IMR-90 (cell line): ENCODE data around the gene CD209. TPM values are rescaled to one million over a fixed set of nuclear protein-coding genes. Genes with fewer than 3 reads are reported as not detected.

Experiments used
- ATAC-seq: fragments of 200-7000 bp; cut with Tn5 transposase; 2 replicates; pipeline ENCODE4 v1.9.1; 2020; ENCODE audit warnings: low read depth, mild to moderate bottlenecking, moderate library complexity
- BruUV-seq: library from RNA; stranded (reverse); fragments of 400-500 nt; replicated peaks from 2 replicates; lab custom pipeline; 2021; lab: Mats Ljungman, UMichigan
- CTCF ChIA-PET: fragments of 300-600 bp; formaldehyde crosslinking; extraction: SDS; loops from one replicate; lab custom pipeline; 2021; ENCODE audit warnings: antibody characterized with exemption; lab: Yijun Ruan, JAX
- POLR2A ChIA-PET: fragments of 300-600 bp; sonication (Branson Sonifier 250); formaldehyde crosslinking; loops from one replicate; lab custom pipeline; 2022; ENCODE audit warnings: antibody characterized with exemption; ENCODE audit not compliant: unreplicated experiment; lab: Charles Lee
- DNase-seq: peaks from one replicate; pipeline ENCODE4 v3.0.0; 2013
- H2AFZ ChIP-seq: replicated peaks from 2 replicates; pipeline ENCODE3; 2013; ENCODE audit warnings: low read length, mild to moderate bottlenecking; ENCODE audit not compliant: poor library complexity
- H2AK5ac ChIP-seq: 2 replicates; pipeline ENCODE4 v1.6.1; 2013; ENCODE audit warnings: low read depth, low read length, inconsistent platforms
- H2AK9ac ChIP-seq: replicated peaks from 2 replicates; pipeline ENCODE3; 2013; ENCODE audit warnings: mild to moderate bottlenecking, low read depth, low read length, moderate library complexity; ENCODE audit not compliant: poor library complexity
- H2BK120ac ChIP-seq: 2 replicates; pipeline ENCODE4 v1.6.1; 2013; ENCODE audit warnings: low read depth, low read length, inconsistent platforms
- H2BK15ac ChIP-seq: 3 replicates; pipeline ENCODE4 v1.6.1; 2013; ENCODE audit warnings: low read depth, low read length, inconsistent platforms
- H2BK20ac ChIP-seq: 2 replicates; pipeline ENCODE4 v1.6.1; 2013; ENCODE audit warnings: low read depth, mild to moderate bottlenecking, inconsistent platforms, low read length, moderate library complexity
- H2BK5ac ChIP-seq: 2 replicates; pipeline ENCODE4 v1.6.1; 2013; ENCODE audit warnings: mild to moderate bottlenecking, low read depth, low read length, inconsistent platforms; ENCODE audit not compliant: poor library complexity, severe bottlenecking
- H3K14ac ChIP-seq: replicated peaks from 2 replicates; pipeline ENCODE4 v1.6.1; 2013; ENCODE audit warnings: low read depth, low read length, inconsistent platforms
- H3K18ac ChIP-seq: 2 replicates; pipeline ENCODE4 v1.6.1; 2013; ENCODE audit warnings: low read depth, low read length, control low read depth
- H3K23ac ChIP-seq: 2 replicates; pipeline ENCODE4 v1.6.1; 2013; ENCODE audit warnings: low read depth, low read length, inconsistent platforms
- H3K27ac ChIP-seq: 2 replicates; pipeline ENCODE4 v1.5.1; 2013; ENCODE audit warnings: mild to moderate bottlenecking, control low read depth, low read length; ENCODE audit not compliant: insufficient read depth
- H3K27me3 ChIP-seq: 2 replicates; pipeline ENCODE4 v1.6.1; 2013; ENCODE audit warnings: low read length; ENCODE audit not compliant: control insufficient read depth, insufficient read depth
- H3K36me3 ChIP-seq: 2 replicates; pipeline ENCODE4 v1.6.1; 2013; ENCODE audit warnings: low read length, mixed read lengths; ENCODE audit not compliant: control insufficient read depth, insufficient read depth
- H3K4ac ChIP-seq: 2 replicates; pipeline ENCODE4 v1.6.1; 2013; ENCODE audit warnings: low read depth, low read length, inconsistent platforms
- H3K4me1 ChIP-seq: 2 replicates; pipeline ENCODE4 v1.6.1; 2013; ENCODE audit warnings: low read length, mixed read lengths; ENCODE audit not compliant: control insufficient read depth, insufficient read depth
- H3K4me2 ChIP-seq: 2 replicates; pipeline ENCODE4 v1.6.1; 2013; ENCODE audit warnings: low read depth, mild to moderate bottlenecking, control low read depth, low read length, moderate library complexity
- H3K4me3 ChIP-seq: 2 replicates; pipeline ENCODE4 v1.5.1; 2013; ENCODE audit warnings: low read depth, mild to moderate bottlenecking, control low read depth, low read length, moderate library complexity; ENCODE audit not compliant: insufficient read depth
- H3K56ac ChIP-seq: 2 replicates; pipeline ENCODE4 v1.6.1; 2013; ENCODE audit warnings: low read length, inconsistent platforms; ENCODE audit not compliant: insufficient read depth; ENCODE audit errors: extremely low read depth
- H3K79me1 ChIP-seq, 2 experiments: 2 replicates each; pipeline ENCODE4 v1.6.1; 2013; ENCODE audit warnings: low read length in 2 of 2, inconsistent platforms in 1 of 2, low read depth in 1 of 2
- H3K9ac ChIP-seq: 2 replicates; pipeline ENCODE4 v1.6.1; 2013; ENCODE audit warnings: low read depth, low read length, control low read depth
- H3K9me1 ChIP-seq: 2 replicates; pipeline ENCODE4 v1.6.1; 2013; ENCODE audit warnings: low read length, inconsistent platforms; ENCODE audit not compliant: insufficient read depth
- H3K9me3 ChIP-seq: 2 replicates; pipeline ENCODE4 v1.6.1; 2013; ENCODE audit warnings: low read length; ENCODE audit not compliant: control insufficient read depth, insufficient read depth
- H4K20me1 ChIP-seq: 2 replicates; pipeline ENCODE4 v1.6.1; 2013; ENCODE audit warnings: low read length, inconsistent platforms; ENCODE audit not compliant: insufficient read depth
- H4K5ac ChIP-seq: 2 replicates; pipeline ENCODE4 v1.6.1; 2013; ENCODE audit warnings: mild to moderate bottlenecking, low read depth, low read length, control low read depth
- H4K8ac ChIP-seq, 2 experiments: 2 replicates each; pipeline ENCODE4 v1.6.1; 2013; ENCODE audit warnings: low read depth in 2 of 2, low read length in 2 of 2, control low read depth in 1 of 2, inconsistent platforms in 1 of 2
- H4K91ac ChIP-seq: 2 replicates; pipeline ENCODE4 v1.6.1; 2013; ENCODE audit warnings: low read depth, low read length, inconsistent platforms; ENCODE audit not compliant: insufficient read depth
- CHD1 ChIP-seq: IDR thresholded peaks from 2 replicates; pipeline ENCODE4 v1.6.1; 2012; ENCODE audit warnings: low read depth, low read length, improper control_type of control experiment
- MAZ ChIP-seq: IDR thresholded peaks from 2 replicates; pipeline ENCODE4 v1.6.1; 2012; ENCODE audit warnings: low read depth, mild to moderate bottlenecking, low read length, improper control_type of control experiment, moderate library complexity, borderline replicate concordance
- MXI1 ChIP-seq: IDR thresholded peaks from 2 replicates; pipeline ENCODE4 v1.6.1; 2012; ENCODE audit warnings: low read depth, mild to moderate bottlenecking, low read length, moderate library complexity, borderline replicate concordance
- POLR2A ChIP-seq: IDR thresholded peaks from 2 replicates; pipeline ENCODE4 v1.6.1; 2012; ENCODE audit warnings: mild to moderate bottlenecking, low read depth, low read length
- RAD21 ChIP-seq: IDR thresholded peaks from 2 replicates; pipeline ENCODE4 v1.6.1; 2012; ENCODE audit warnings: low read length, improper control_type of control experiment
- RFX5 ChIP-seq: IDR thresholded peaks from 2 replicates; pipeline ENCODE4 v1.8.0; 2012; ENCODE audit warnings: low read depth, mild to moderate bottlenecking, low read length, moderate library complexity
- SMC3 ChIP-seq: fragments of 150-350 bp; IDR thresholded peaks from 2 replicates; pipeline ENCODE4 v1.6.1; 2016; ENCODE audit warnings: low read depth, mild to moderate bottlenecking, antibody characterized with exemption, low read length, moderate library complexity
- WGBS, 2 experiments: methylation state at CpG; one replicate each; pipeline versions ENCODE4 v1.1.5 to v1.1.7; 2013; ENCODE audit warnings: missing lambda C conversion rate in 2 of 2; ENCODE audit not compliant: insufficient read length in 1 of 2; ENCODE audit errors: extremely low coverage in 2 of 2; 5-methylcytosine and 5-hydroxymethylcytosine counted together
- dilution Hi-C: fragments of 300-500 bp; cut with HindIII; formaldehyde crosslinking; loops from one replicate; pipeline ENCODE4 v1.14.3; 2018; ENCODE audit warnings: low sequenced_read_pairs; ENCODE audit not compliant: unreplicated experiment
- in situ Hi-C: fragments of 300-500 bp; cut with MboI; formaldehyde crosslinking; loops from 3 replicates; pipeline ENCODE4 v1.14.3; 2019; ENCODE audit warnings: low sequenced_read_pairs, inconsistent platforms, mixed read lengths
- intact Hi-C: fragments of 100-400 bp; cut with micrococcal nuclease; formaldehyde crosslinking; loops from 2 replicates; pipeline ENCODE4 v1.10.0; 2022
- polyA plus RNA-seq, 3 experiments: library from polyadenylated mRNA; depleted of rRNA; stranded (reverse); fragments of >200 nt; gene quantifications; 2 replicates each; pipeline ENCODE4 v1.2.3, GENCODE V29; 2012; ENCODE audit warnings: low replicate concordance in 1 of 3
- total RNA-seq: library from RNA; depleted of rRNA; stranded (reverse); fragments of >200 nt; gene quantifications from 2 replicates; pipeline ENCODE4 v1.2.3, GENCODE V29; 2012

Gene CD209
- total and polyA plus RNA-seq, 2 of the 4 experiments (the other 2 are of a cell fraction): not detected

GRCh38 chr19:7715671-7716070, 31.7 kb downstream of the CD209 start:
- no peak overlapping the region for H2AFZ ChIP-seq
- BruUV-seq: no TSS peak
- no peaks in the 10 kb centered on the region for H3K4me1 ChIP-seq
- no peak overlapping the region for H3K9ac ChIP-seq
- H3K4ac ChIP-seq: no peak overlapping the region
- no peak overlapping the region for H3K23ac ChIP-seq
- H3K9me3 ChIP-seq: peaks cover 2% of the 10 kb centered on the region; the same call in 1 of the 2 replicates
- H2BK120ac ChIP-seq: no peak overlapping the region
- intact Hi-C loops: no loop called here
- H3K36me3 ChIP-seq: no peaks in the 10 kb centered on the region
- H4K91ac ChIP-seq: no peak overlapping the region
- DNase-seq (no peak), ATAC-seq (no peak)
- dilution Hi-C loops: no loop called here
- no peak overlapping the region for H2BK15ac ChIP-seq
- TF ChIP-seq RFX5 (no peak), POLR2A (no peak), SMC3 (no peak), MXI1 (no peak), MAZ (no peak), CHD1 (no peak), RAD21 (no peak)
- ChIA-PET POLR2A (no interaction called here), CTCF (no interaction called here)
- no peak overlapping the region for H4K5ac ChIP-seq
- no peaks in the 10 kb centered on the region for H4K20me1 ChIP-seq
- no peaks in the 10 kb centered on the region for H3K9me1 ChIP-seq
- no peak overlapping the region for H2BK5ac ChIP-seq
- in situ Hi-C loops: no loop called here
- no peak overlapping the region for H4K8ac ChIP-seq
- peaks cover 4% of the 10 kb centered on the region for H3K27me3 ChIP-seq
- H3K4me3 ChIP-seq: no peak overlapping the region
- no CpG with 5 or more reads among the region's 1 CpG for WGBS, 2 experiments
- no peak overlapping the region for H3K27ac ChIP-seq
- no peaks in the 10 kb centered on the region for H3K79me1 ChIP-seq
- H3K56ac ChIP-seq: no peak overlapping the region
- H2AK5ac ChIP-seq: no peak overlapping the region
- H3K14ac ChIP-seq: no peak overlapping the region
- no peak overlapping the region for H2AK9ac ChIP-seq
- H3K18ac ChIP-seq: no peak overlapping the region
- no peak overlapping the region for H3K4me2 ChIP-seq
- no peak overlapping the region for H2BK20ac ChIP-seq
